ENCODE results near the gene NPHS1.
A peak's percentile ranks its signal among the peaks of the same experiment; 100 is the strongest.
"Not testable (repeated sequence)": the region's sequence is repeated elsewhere in the genome, so short reads cannot be mapped to it uniquely, and the experiment has no call there.

NPHS1 gene

GRCh38 chr19:35852029-35852780 lies at the start of gene NPHS1:
Gene NPHS1, minus strand, starts transcription at chr19:35852504. Its CDS starts 667 bp downstream, at chr19:35851837.
- DNase-seq (ENCODE audit: low read depth in 2 of 2, low spot score in 1 of 2) = no peak

- DNase-seq (ENCODE audit: low read depth in 2 of 2, low spot score in 1 of 2) = no peak
Observed at GRCh38 chr19:35901055-35901644, 48.8 kb upstream of the NPHS1 start.

GRCh38 chr19:35899547-35900214 lies 47.4 kb upstream of the NPHS1 start:
- peak in 1 of 2 donors; percentile 75 for DNase-seq (ENCODE audit: low read depth in 2 of 2, low spot score in 1 of 2)

GRCh38 chr19:35898499-35898809 lies 46.1 kb upstream of the NPHS1 start:
- DNase-seq (ENCODE audit: low read depth in 2 of 2, low spot score in 1 of 2) = no peak

- no peak for DNase-seq (ENCODE audit: low read depth in 2 of 2, low spot score in 1 of 2)
Observed at GRCh38 chr19:35897706-35898451, 45.6 kb upstream of the NPHS1 start.

GRCh38 chr19:35896643-35897040 lies 44.3 kb upstream of the NPHS1 start:
- DNase-seq (ENCODE audit: low read depth in 2 of 2, low spot score in 1 of 2) = no peak

GRCh38 chr19:35895911-35896642 lies 43.8 kb upstream of the NPHS1 start:
- DNase-seq (ENCODE audit: low read depth in 2 of 2, low spot score in 1 of 2) = no peak

- DNase-seq (ENCODE audit: low read depth in 2 of 2, low spot score in 1 of 2) = no peak
Observed at GRCh38 chr19:35894342-35894741, 42.0 kb upstream of the NPHS1 start.

- DNase-seq (ENCODE audit: low read depth in 2 of 2, low spot score in 1 of 2) = not testable (repeated sequence)
Observed at GRCh38 chr19:35891819-35892218, 39.5 kb upstream of the NPHS1 start.

- DNase-seq (ENCODE audit: low read depth in 2 of 2, low spot score in 1 of 2) = no peak
Observed at GRCh38 chr19:35890113-35890650, 37.9 kb upstream of the NPHS1 start.

- no peak for DNase-seq (ENCODE audit: low read depth in 2 of 2, low spot score in 1 of 2)
Observed at GRCh38 chr19:35889370-35890112, 37.2 kb upstream of the NPHS1 start.

GRCh38 chr19:35888398-35888797 lies 36.1 kb upstream of the NPHS1 start:
- DNase-seq (ENCODE audit: low read depth in 2 of 2, low spot score in 1 of 2) = no peak

GRCh38 chr19:35887197-35887596 lies 34.9 kb upstream of the NPHS1 start:
- no peak for DNase-seq (ENCODE audit: low read depth in 2 of 2, low spot score in 1 of 2)

GRCh38 chr19:35885904-35886303 lies 33.6 kb upstream of the NPHS1 start:
- no peak for DNase-seq (ENCODE audit: low read depth in 2 of 2, low spot score in 1 of 2)

GRCh38 chr19:35885225-35885738 lies 33.0 kb upstream of the NPHS1 start:
- DNase-seq (ENCODE audit: low read depth in 2 of 2, low spot score in 1 of 2) = no peak

GRCh38 chr19:35883882-35884281 lies 31.6 kb upstream of the NPHS1 start:
- DNase-seq (ENCODE audit: low read depth in 2 of 2, low spot score in 1 of 2) = no peak

- DNase-seq (ENCODE audit: low read depth in 2 of 2, low spot score in 1 of 2) = no peak
Observed at GRCh38 chr19:35882114-35882832, 30.0 kb upstream of the NPHS1 start.

GRCh38 chr19:35879770-35880317 lies 27.5 kb upstream of the NPHS1 start:
- DNase-seq (ENCODE audit: low read depth in 2 of 2, low spot score in 1 of 2) = no peak

- DNase-seq (ENCODE audit: low read depth in 2 of 2, low spot score in 1 of 2) = no peak
Observed at GRCh38 chr19:35879068-35879467, 26.8 kb upstream of the NPHS1 start.

Data from stimulated activated CD8-positive, alpha-beta memory T cell treated with anti-CD3 and anti-CD28 coated beads, Interleukin-4, amount 100 ng/mL, for 1 hour (primary cell).